H1 (cell line): ENCODE data around the gene LRRC28. TPM values are rescaled to one million over a fixed set of nuclear protein-coding genes. Genes with fewer than 3 reads are reported as not detected.

ENCODE experiments used
- CTCF ChIA-PET: fragments of 300-600 bp; sonication (Branson Sonifier 250); formaldehyde crosslinking; loops from one replicate; lab custom pipeline; 2021; ENCODE audit not compliant: partially characterized antibody; lab: Charles Lee
- POLR2A ChIA-PET: fragments of 300-600 bp; sonication (Branson Sonifier 250); formaldehyde crosslinking; loops from one replicate; lab custom pipeline; 2021; ENCODE audit warnings: inconsistent platforms; ENCODE audit not compliant: partially characterized antibody; lab: Charles Lee
- DNase-seq, 2 experiments: peaks; one replicate each; pipeline versions ENCODE4 v3.0.0 to v3.0.0-alpha.2; 2010 to 2022; ENCODE audit warnings: low spot score in 2 of 2, low read depth in 1 of 2, mixed read lengths in 1 of 2
- FAIRE-seq: peaks from 2 replicates; lab custom pipeline; 2011; peaks lifted over from hg19 to GRCh38; lab: Jason Lieb, UNC
- H2AFZ ChIP-seq: 2 replicates; pipeline ENCODE4 v1.8.1; 2012; ENCODE audit warnings: low read length, inconsistent platforms
- H2AK5ac ChIP-seq: 2 replicates; pipeline ENCODE4 v1.6.1; 2013; ENCODE audit warnings: low read depth, low read length
- H2BK120ac ChIP-seq: replicated peaks from 2 replicates; pipeline ENCODE3; 2013; ENCODE audit warnings: low read depth, low read length, inconsistent platforms
- H2BK12ac ChIP-seq: 2 replicates; pipeline ENCODE4 v1.6.1; 2013; ENCODE audit warnings: low read depth, low read length
- H2BK15ac ChIP-seq: 2 replicates; pipeline ENCODE4 v1.6.1; 2013; ENCODE audit warnings: low read length
- H2BK20ac ChIP-seq: 2 replicates; pipeline ENCODE4 v1.6.1; 2013; ENCODE audit warnings: low read length
- H2BK5ac ChIP-seq: 2 replicates; pipeline ENCODE4 v1.6.1; 2013; ENCODE audit warnings: low read depth, low read length
- H3K14ac ChIP-seq: 2 replicates; pipeline ENCODE4 v1.6.1; 2013; ENCODE audit warnings: inconsistent platforms; ENCODE audit not compliant: insufficient read length
- H3K18ac ChIP-seq: 2 replicates; pipeline ENCODE4 v1.6.1; 2013; ENCODE audit warnings: low read length; ENCODE audit errors: extremely low read depth
- H3K23ac ChIP-seq: 2 replicates; pipeline ENCODE4 v1.6.1; 2013; ENCODE audit warnings: inconsistent platforms; ENCODE audit not compliant: insufficient read length
- H3K23me2 ChIP-seq: 2 replicates; pipeline ENCODE4 v1.6.1; 2013; ENCODE audit warnings: low read depth, low read length
- H3K27ac ChIP-seq: 2 replicates; pipeline ENCODE4 v1.6.1; 2011; ENCODE audit warnings: low read depth, low read length, inconsistent platforms
- H3K27me3 ChIP-seq, 4 experiments: replicated peaks in 1 of 4; 1 replicate in 1 of 4; 2 replicates in 3 of 4; pipeline versions ENCODE4 v1.6.1 to v1.8.1; 2011 to 2013; ENCODE audit warnings: low read length in 3 of 4, mild to moderate bottlenecking in 3 of 4, inconsistent platforms in 2 of 4, mixed read lengths in 2 of 4, moderate library complexity in 1 of 4; ENCODE audit not compliant: control insufficient read depth in 3 of 4, insufficient read depth in 3 of 4; ENCODE audit errors: extremely low read depth in 1 of 4
- H3K36me3 ChIP-seq, 4 experiments: 2 replicates each; pipeline versions ENCODE4 v1.6.1 to v1.8.1; 2011 to 2013; ENCODE audit warnings: mild to moderate bottlenecking in 4 of 4, low read length in 3 of 4, moderate library complexity in 2 of 4, control low read depth in 1 of 4, inconsistent platforms in 1 of 4; ENCODE audit not compliant: insufficient read depth in 4 of 4, control insufficient read depth in 2 of 4
- H3K4ac ChIP-seq: replicated peaks from 2 replicates; pipeline ENCODE3; 2013; ENCODE audit warnings: low read length, low read depth, mixed read lengths, inconsistent platforms; ENCODE audit not compliant: insufficient read length
- H3K4me1 ChIP-seq, 4 experiments: replicated peaks in 1 of 4; 1 replicate in 1 of 4; 2 replicates in 3 of 4; pipeline versions ENCODE4 v1.6.1 to v1.8.1; 2011 to 2013; ENCODE audit warnings: low read length in 3 of 4, inconsistent platforms in 2 of 4, mixed read lengths in 1 of 4; ENCODE audit not compliant: insufficient read depth in 4 of 4, control insufficient read depth in 3 of 4
- H3K4me2 ChIP-seq, 2 experiments: 2 replicates each; pipeline versions ENCODE4 v1.6.1 to v1.8.1; 2011 to 2013; ENCODE audit warnings: low read depth in 2 of 2, low read length in 2 of 2, control low read depth in 1 of 2, inconsistent platforms in 1 of 2, mild to moderate bottlenecking in 1 of 2; ENCODE audit not compliant: insufficient read depth in 1 of 2
- H3K4me3 ChIP-seq, 4 experiments: fragments of 200-600, 300-600 bp in 1 of 4; sonication (generic), shearing (Covaris generic), sonication (Bioruptor Twin) in 1 of 4; 2 replicates each; pipeline versions ENCODE4 v1.5.1 to v1.8.1; 2011 to 2016; ENCODE audit warnings: low read length in 4 of 4, low read depth in 3 of 4, control low read depth in 2 of 4, inconsistent platforms in 2 of 4, mild to moderate bottlenecking in 2 of 4, mixed read lengths in 1 of 4, moderate library complexity in 1 of 4; ENCODE audit not compliant: insufficient read depth in 2 of 4; ENCODE audit errors: extremely low read depth in 1 of 4
- H3K56ac ChIP-seq: replicated peaks from 2 replicates; pipeline ENCODE3; 2013; ENCODE audit warnings: low read depth, mild to moderate bottlenecking, mixed read lengths, low read length, inconsistent platforms; ENCODE audit not compliant: insufficient read length
- H3K79me1 ChIP-seq: 2 replicates; pipeline ENCODE4 v1.6.1; 2013; ENCODE audit warnings: low read depth, low read length, control low read depth
- H3K79me2 ChIP-seq, 2 experiments: 2 replicates each; pipeline versions ENCODE4 v1.6.1 to v1.8.1; 2012 to 2013; ENCODE audit warnings: low read length in 2 of 2, mild to moderate bottlenecking in 2 of 2, inconsistent platforms in 1 of 2; ENCODE audit not compliant: insufficient read depth in 2 of 2, control insufficient read depth in 1 of 2
- H3K9ac ChIP-seq, 4 experiments: replicated peaks in 1 of 4; 1 replicate in 1 of 4; 2 replicates in 3 of 4; pipeline versions ENCODE4 v1.6.1 to v1.8.1; 2011 to 2013; ENCODE audit warnings: low read depth in 3 of 4, low read length in 3 of 4, control low read depth in 2 of 4, mild to moderate bottlenecking in 2 of 4, moderate library complexity in 2 of 4, inconsistent platforms in 1 of 4; ENCODE audit errors: extremely low read depth in 1 of 4
- H3K9me3 ChIP-seq, 2 experiments: 2 replicates each; pipeline versions ENCODE4 v1.6.1 to v1.8.1; 2012 to 2013; ENCODE audit warnings: mild to moderate bottlenecking in 2 of 2, moderate library complexity in 2 of 2, control low read depth in 1 of 2, inconsistent platforms in 1 of 2, low read depth in 1 of 2, low read length in 1 of 2, mixed read lengths in 1 of 2; ENCODE audit not compliant: insufficient read depth in 2 of 2
- H4K20me1 ChIP-seq, 2 experiments: replicated peaks in 1 of 2; 2 replicates each; pipeline versions ENCODE3 to v1.8.1; 2011 to 2013; ENCODE audit warnings: inconsistent platforms in 2 of 2, low read length in 2 of 2, mild to moderate bottlenecking in 1 of 2; ENCODE audit not compliant: insufficient read depth in 2 of 2, control insufficient read depth in 1 of 2
- H4K5ac ChIP-seq: 2 replicates; pipeline ENCODE4 v1.6.1; 2013; ENCODE audit warnings: low read length, low read depth, mixed read lengths, inconsistent platforms; ENCODE audit not compliant: insufficient read length
- H4K8ac ChIP-seq: 2 replicates; pipeline ENCODE4 v1.8.0; 2013; ENCODE audit warnings: mild to moderate bottlenecking, moderate library complexity, low read length, inconsistent platforms; ENCODE audit not compliant: insufficient read depth; ENCODE audit errors: extremely low read depth
- H4K91ac ChIP-seq: replicated peaks from 2 replicates; pipeline ENCODE3; 2013; ENCODE audit warnings: low read length, mixed read lengths, inconsistent platforms; ENCODE audit not compliant: insufficient read length
- BACH1 ChIP-seq: IDR thresholded peaks from 2 replicates; pipeline ENCODE4 v1.6.1; 2012; ENCODE audit warnings: low read length, improper control_type of control experiment
- CEBPB ChIP-seq: IDR thresholded peaks from 2 replicates; pipeline ENCODE4 v1.6.1; 2012; ENCODE audit warnings: low read depth, low read length
- CHD2 ChIP-seq: IDR thresholded peaks from 2 replicates; pipeline ENCODE4 v1.6.1; 2012; ENCODE audit warnings: low read length, improper control_type of control experiment
- JUND ChIP-seq: IDR thresholded peaks from 2 replicates; pipeline ENCODE4 v1.6.1; 2011; ENCODE audit warnings: mild to moderate bottlenecking, improper control_type of control experiment, low read length
- KDM1A ChIP-seq: fragments of 200-600, 300-600 bp; sonication (generic); IDR thresholded peaks from 2 replicates; pipeline ENCODE4 v1.7.1; 2016; ENCODE audit warnings: mild to moderate bottlenecking, low read length, borderline replicate concordance
- KDM5A ChIP-seq: fragments of 200-600 bp; IDR thresholded peaks from 2 replicates; pipeline ENCODE4 v1.7.1; 2012; ENCODE audit warnings: mild to moderate bottlenecking, low read length, inconsistent platforms, mixed read lengths
- MAX ChIP-seq: IDR thresholded peaks from 2 replicates; pipeline ENCODE4 v1.6.1; 2012; ENCODE audit warnings: inconsistent platforms
- RFX5 ChIP-seq: IDR thresholded peaks from 2 replicates; pipeline ENCODE4 v1.6.1; 2011; ENCODE audit warnings: low read depth, low read length, improper control_type of control experiment, borderline replicate concordance
- RNF2 ChIP-seq: fragments of 200-900, 300-1000 bp; sonication (generic); IDR thresholded peaks from 2 replicates; pipeline ENCODE4 v1.7.1; 2016; ENCODE audit warnings: borderline replicate concordance, low read depth, mild to moderate bottlenecking, antibody characterized with exemption, low read length; ENCODE audit not compliant: poor library complexity, severe bottlenecking; ENCODE audit errors: missing control alignments
- SP1 ChIP-seq: IDR thresholded peaks from 2 replicates; pipeline ENCODE4 v1.6.1; 2011; ENCODE audit warnings: low read depth, low read length
- SP2 ChIP-seq: IDR thresholded peaks from 2 replicates; pipeline ENCODE4 v1.6.1; 2012; ENCODE audit warnings: mild to moderate bottlenecking, low read length, inconsistent platforms
- SRF ChIP-seq: IDR thresholded peaks from 2 replicates; pipeline ENCODE4 v1.6.1; 2011; ENCODE audit warnings: mild to moderate bottlenecking, low read depth, low read length, moderate library complexity
- TBP ChIP-seq: IDR thresholded peaks from 2 replicates; pipeline ENCODE4 v1.6.1; 2011; ENCODE audit warnings: low read depth, low read length, improper control_type of control experiment
- WGBS, 2 experiments: shearing (Covaris generic) in 1 of 2; methylation state at CpG; one replicate each; pipeline versions ENCODE4 v1.1.6 to v1.1.7; 2013 to 2015; ENCODE audit warnings: low lambda C conversion rate in 2 of 2, mixed read lengths in 2 of 2, inconsistent platforms in 1 of 2, low coverage in 1 of 2, missing lambda C conversion rate in 1 of 2; ENCODE audit not compliant: insufficient replicate concordance in 2 of 2, insufficient coverage in 1 of 2, insufficient read length in 1 of 2; ENCODE audit errors: extremely low coverage in 1 of 2, missing lambda C conversion rate in 1 of 2; 5-methylcytosine and 5-hydroxymethylcytosine counted together
- polyA plus RNA-seq, 7 experiments: library from polyadenylated mRNA; depleted of rRNA in 3 of 7; stranded (reverse) in 5 of 7; unstranded in 2 of 7; fragments of >200 nt in 5 of 7; fragments of 200-250 nt in 2 of 7; gene quantifications; 1 replicate in 5 of 7; 2 replicates in 1 of 7; 4 replicates in 1 of 7; pipeline versions ENCODE4 v1.2.1 to v1.2.3, GENCODE V29; 2011 to 2013; ENCODE audit warnings: missing spikeins in 2 of 7, mixed read lengths in 2 of 7
- total RNA-seq: library from RNA; stranded (reverse); fragmentation: NEBNext Ultra II Directional; extraction: Animal tissue kit (Norgen Biotek cat#: 25700); gene quantifications from 2 replicates; pipeline ENCODE4 v1.2.1, GENCODE V29; 2021

LRRC28 gene
- total and polyA plus RNA-seq, 2 of the 8 experiments (the other 6 are each of a cell fraction or from before 2014, with no cell fraction given), result 20.2 to 23.3 TPM

- no peaks in the 10 kb centered on the region for H3K79me2 ChIP-seq
- H2BK120ac ChIP-seq, result no peak overlapping the region
- H3K23me2 ChIP-seq, result no peaks in the 10 kb centered on the region
- no peak overlapping the region for H3K4me3 ChIP-seq
- no peak overlapping the region for H2AFZ ChIP-seq
- H4K8ac ChIP-seq, result no peak overlapping the region
- peaks cover 0 to 3% (median 0%) of the 10 kb centered on the region in 4 experiments; a peak in 1 of 7 replicates for H3K4me1 ChIP-seq
- ChIA-PET CTCF (interaction anchor here (0.8 to 2.9 kb wide), 6 partner anchors 10 to 395 kb away, joined by 3 to 13 read pairs (median 4); no protein-coding TSS in a partner anchor), POLR2A (interaction anchor here (1.3 kb wide), 1 partner anchor 231 kb away, joined by 4 read pairs; the partner anchor contains the start of gene MEF2A)
- H3K9me3 ChIP-seq, result no peaks in the 10 kb centered on the region
- no peak overlapping the region for H3K9ac ChIP-seq
- H3K36me3 ChIP-seq, result no peaks in the 10 kb centered on the region
- H3K56ac ChIP-seq, result no peak overlapping the region
- no peak overlapping the region for H3K23ac ChIP-seq
- no peak overlapping the region for H2BK12ac ChIP-seq
- no peak overlapping the region for H4K5ac ChIP-seq
- H4K20me1 ChIP-seq, result no peaks in the 10 kb centered on the region
- no peak overlapping the region for H2AK5ac ChIP-seq
- no peak overlapping the region for H2BK15ac ChIP-seq
- FAIRE-seq, result no peak
- DNase-seq, result no peak
- no peak overlapping the region for H3K14ac ChIP-seq
- 92% methylated on average over 8 of the region's 8 CpGs; no CpG with 5 or more reads in 1 of the 2 experiments for whole genome bisulfite sequencing, 2 experiments
- no peak overlapping the region for H2BK5ac ChIP-seq
- H3K27ac ChIP-seq, result no peak overlapping the region
- no peak overlapping the region for H3K4me2 ChIP-seq
- H4K91ac ChIP-seq, result no peak overlapping the region
- no peaks in the 10 kb centered on the region for H3K79me1 ChIP-seq
- H3K27me3 ChIP-seq, result no peaks in the 10 kb centered on the region
- no peak overlapping the region for H2BK20ac ChIP-seq
- no peak overlapping the region for H3K4ac ChIP-seq
- no peak overlapping the region for H3K18ac ChIP-seq
- TF ChIP-seq CEBPB (no peak), RFX5 (no peak), MAX (no peak), BACH1 (no peak), KDM1A (no peak), TBP (no peak), SRF (no peak), KDM5A (no peak), RNF2 (no peak), CHD2 (no peak), SP1 (no peak), SP2 (no peak), JUND (no peak)
Observed at GRCh38 chr15:99333981-99334380, 82.7 kb downstream of the LRRC28 start.
